HG02884 (cell line): ENCODE measurements around the gene EIF3B.
"Not testable (repeated sequence)": the region's sequence is repeated elsewhere in the genome, so short reads cannot be mapped to it uniquely, and the experiment has no call there.

Experiments
- ATAC-seq: cut with Tn5 transposase; IDR thresholded peaks from one replicate; pipeline ENCODE4 v1.9.1; 2021; ENCODE audit warnings: mild to moderate bottlenecking, moderate library complexity; ENCODE audit not compliant: unreplicated experiment

The EIF3B gene

DNA sequence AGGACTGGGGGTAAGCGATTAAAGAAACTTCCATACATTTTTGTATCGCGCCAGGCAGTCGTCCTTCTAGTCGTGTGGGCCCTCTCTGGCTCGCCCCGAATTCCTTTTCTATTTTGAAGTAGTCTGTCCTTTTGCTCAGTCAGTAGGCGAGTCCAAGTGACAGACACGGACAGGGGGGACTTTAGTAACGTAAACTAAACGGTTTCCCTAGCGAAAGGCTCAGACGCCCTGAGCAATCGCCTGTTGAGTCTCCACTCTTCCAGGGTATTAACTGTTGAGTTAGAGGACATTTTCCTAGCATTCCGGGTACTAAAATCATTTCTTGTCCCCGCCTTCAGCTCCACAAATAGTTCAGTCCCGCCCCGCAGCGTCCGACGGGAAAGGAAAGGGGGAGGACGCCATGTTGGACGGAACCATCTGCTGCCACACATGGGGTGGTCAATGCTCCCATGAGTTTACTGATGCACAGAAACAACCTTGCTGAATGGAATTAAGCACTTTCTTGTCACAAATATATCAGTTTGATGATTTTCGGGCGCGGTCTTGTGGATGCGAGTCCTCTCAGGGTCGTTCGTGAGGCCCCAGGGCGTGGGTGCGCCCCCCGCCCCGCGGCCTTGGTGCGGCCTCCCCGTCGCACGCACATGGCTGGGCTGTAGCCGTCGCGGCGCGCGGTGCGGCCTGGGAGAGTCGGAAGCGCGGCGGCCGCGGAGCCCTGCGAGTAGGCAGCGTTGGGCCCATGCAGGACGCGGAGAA, at the start of gene EIF3B:
EIF3B (plus strand) TSS at position 642 of the 753 bp plus-strand sequence; CDS start at position 737, 95 bp downstream.
- ATAC-seq: peak; percentile 72

DNA sequence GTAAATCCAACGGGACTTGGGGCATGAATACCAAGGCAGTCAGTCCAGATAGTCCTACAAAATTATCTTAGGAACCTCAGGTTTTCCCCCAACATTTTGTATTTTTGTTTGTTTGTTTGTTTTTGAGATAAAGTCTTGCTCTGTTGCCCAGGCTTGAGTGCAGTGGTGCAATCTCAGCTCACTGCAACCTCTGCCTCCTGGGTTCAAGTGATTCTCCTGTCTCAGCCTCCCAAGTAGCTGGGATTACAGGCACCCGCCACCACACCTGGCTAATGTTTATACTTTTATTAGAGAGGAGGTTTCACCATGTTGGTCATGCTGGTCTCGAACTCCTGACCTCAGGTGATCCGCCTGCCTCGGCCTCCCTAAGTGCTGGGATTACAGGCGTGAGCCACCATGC, 49.4 kb upstream of the EIF3B start:
- not testable (repeated sequence) for ATAC-seq

DNA sequence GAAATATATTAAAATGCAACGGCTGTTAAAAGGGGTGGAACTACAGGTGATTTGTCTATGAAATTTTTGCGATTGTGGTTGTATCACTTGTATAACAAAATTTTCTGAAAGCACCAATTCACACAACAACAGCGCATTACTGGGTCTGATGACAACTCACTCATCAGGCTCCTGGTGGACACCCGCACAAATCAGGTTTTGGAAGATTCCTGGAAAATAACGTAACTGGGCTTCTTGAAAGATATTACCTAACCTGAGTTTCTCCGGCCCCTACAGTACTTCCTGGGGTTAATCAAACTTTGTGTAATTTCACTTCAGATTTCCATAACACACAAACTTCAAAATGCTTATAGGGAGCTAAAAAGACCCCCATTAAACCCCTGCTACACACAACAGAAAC, 47.9 kb upstream of the EIF3B start:
- no peak for ATAC-seq

DNA sequence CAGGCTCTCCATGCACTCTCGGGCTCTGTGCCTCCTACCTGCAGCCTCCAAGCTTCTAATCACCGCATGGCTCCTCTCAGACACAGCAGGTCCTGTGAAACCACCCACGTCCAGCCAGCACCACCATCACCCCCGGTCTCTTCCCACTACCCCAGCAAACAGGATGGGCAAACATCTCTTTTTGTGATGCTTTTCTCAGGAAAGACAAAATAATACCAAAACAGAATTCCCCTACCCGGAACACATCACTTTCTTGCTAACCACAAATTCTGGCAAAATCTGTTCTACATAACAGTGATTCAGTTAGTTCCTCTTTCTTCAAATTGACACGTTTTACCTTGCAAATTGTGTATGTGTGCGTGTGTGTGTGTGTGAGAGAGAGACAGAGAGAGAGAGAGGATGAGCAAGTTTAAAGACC, 46.9 kb upstream of the EIF3B start:
- peak; percentile 52 for ATAC-seq

DNA sequence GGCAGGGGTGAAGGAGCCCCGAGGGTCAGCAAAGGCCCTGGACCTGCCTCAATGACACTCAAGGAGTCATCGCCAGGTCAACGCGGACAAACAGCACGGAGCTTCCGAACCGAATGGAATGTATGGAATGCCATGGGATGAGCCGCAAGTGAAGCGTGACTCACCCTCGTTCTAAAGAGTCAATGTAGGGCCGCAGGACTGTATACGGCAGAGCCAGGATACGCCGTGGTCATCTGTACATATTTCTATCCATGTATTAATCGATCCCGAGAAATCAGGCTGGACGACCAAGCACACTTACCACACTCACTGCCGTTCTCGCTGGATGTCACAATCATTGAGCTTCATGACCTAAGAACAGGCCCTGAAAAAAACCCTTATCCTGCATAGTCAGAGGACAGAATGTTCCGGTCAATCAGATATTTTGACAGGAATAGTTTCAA, 44.7 kb upstream of the EIF3B start:
- no peak for ATAC-seq

DNA sequence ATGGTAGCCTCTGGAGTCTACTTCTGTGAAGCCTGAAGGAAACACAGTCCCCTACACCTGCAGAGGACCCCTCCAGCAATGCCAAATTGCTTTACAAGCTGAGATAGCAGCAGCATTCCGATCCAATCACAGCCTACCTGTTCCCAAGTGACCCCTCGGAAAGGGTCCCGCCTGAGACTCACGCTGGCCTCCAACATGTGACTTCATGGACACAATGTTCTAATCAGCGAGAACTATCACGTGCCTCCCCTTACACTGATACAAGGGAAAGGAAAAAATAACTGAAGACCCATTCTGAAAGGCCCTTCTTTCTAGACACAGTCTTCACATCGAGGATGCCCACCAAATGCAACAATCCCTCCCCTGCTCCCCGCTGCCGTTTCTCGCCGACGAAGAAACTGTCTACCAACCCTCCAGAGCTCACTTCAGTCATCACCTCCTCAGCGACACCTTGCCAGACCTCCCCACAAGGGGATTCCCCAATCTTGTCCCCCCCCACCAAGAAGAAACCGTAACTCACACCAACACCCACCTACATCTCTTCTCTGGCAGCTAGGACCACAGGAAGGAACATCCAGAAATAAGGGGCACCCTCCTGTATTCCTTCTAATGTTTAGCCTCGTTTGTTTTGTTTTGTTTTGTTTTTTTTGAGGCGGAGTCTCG, 42.2 kb upstream of the EIF3B start:
- ATAC-seq: no peak

DNA sequence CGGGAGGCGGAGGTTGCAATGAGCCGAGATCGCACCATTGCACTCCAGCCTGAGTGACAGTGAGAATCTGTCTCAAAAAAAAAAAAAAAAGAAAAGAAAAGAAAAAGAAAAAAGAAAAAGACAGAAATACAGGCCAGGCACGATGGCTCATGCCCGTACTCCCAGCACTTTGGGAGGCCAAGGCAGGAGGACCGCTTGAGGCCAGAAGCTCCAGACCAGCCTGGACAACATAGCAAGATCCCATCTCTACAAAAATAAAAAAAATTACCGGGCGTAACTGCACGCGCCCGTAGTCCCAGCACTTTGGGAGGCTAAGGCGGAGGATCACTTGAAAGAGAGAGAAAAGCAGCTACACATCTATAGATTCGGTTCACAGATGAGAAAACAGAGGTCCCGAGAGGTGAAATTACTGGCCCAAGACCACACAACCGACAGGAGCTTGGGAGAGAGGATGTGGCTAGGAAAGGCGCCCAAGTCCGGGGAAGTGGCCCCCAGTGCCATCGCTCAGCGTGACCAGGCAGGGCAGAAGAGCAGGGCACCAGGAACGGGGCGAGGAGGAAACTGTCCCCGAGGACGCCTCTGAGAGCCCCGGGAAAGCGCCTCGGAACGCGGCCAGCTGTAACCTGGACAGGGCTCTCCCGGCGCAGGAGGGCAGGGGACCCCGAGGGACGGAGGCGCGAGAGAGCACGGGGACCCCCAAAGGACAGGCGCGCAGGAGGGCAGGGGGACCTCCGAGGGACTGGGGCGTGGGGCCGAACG, 41.0 kb upstream of the EIF3B start:
- no peak for ATAC-seq

DNA sequence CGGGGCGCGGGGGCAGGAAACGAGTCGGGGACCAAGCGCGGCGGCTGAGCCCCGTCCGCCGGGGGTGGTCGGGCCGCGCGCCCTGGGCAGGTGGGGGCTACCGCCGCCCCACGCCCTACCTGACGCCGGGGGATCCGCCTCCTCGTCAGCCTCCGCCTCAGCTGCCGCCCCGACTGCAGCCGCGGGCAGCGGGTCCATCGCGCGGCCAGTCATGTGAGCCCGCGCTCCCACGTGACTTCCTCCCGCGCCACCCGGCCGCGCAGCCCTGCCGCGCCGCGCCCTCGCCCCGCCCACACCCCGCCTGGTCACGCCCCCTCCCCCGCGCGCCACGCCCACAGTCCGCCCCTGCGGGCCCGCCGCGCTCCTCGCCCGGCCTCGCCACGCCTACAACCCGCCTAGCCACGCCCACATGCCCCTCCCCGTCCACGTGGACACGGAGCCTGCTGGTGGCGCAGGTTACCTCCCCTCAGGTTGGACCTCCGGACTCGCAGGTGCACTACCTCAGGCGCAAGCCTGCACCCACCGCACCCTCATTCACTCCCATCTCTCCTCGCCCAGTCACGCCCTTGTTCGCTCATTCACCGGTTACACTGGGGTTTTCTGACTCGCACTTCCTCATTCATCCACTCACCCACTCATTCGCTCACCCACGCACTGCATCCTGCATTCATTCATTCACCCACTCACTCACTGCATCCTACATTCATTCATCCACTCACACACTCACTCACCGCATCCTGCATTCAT, 40.2 kb upstream of the EIF3B start, which contains the start of gene SNX8:
SNX8 (minus strand) TSS at position 233 of the 747 bp plus-strand sequence; CDS start at position 213, 20 bp downstream.
- peak; percentile 58 for ATAC-seq

DNA sequence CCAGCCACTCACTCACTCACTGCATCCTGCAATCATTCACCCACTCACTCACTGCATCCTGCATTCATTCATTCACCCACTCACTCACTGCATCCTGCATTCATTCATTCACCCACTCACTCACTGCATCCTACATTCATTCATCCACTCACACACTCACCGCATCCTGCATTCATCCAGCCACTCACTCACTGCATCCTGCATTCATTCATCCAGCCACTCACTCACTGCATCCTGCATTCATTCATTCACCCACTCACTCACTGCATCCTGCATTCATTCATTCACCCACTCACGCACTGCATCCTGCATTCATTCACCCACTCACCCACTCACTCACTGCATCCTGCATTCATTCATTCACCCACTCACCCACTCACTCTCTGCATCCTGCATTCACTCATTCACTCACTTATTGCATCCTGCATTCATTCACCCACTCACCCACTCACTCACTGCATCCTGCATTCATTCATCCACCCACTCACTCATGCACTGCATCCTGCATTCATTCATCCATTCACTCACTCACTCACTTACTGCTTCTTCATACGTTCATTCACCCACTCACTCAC, 39.6 kb upstream of the EIF3B start:
- not testable (repeated sequence) for ATAC-seq

DNA sequence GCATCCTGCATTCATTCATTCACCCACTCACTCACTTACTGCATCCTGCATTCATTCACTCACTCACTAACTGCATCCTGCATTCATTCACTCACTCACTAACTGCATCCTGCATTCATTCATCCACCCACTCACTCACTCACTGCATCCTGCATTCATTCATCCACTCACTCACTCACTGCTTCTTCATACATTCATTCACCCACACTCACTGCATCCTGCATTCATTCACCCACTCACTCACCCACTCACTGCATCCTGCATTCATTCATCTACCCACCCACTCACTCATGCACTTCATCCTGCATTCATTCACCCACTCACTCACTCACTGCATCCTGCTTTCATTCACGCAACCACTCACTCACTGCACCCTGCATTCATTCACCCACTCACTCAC, 38.8 kb upstream of the EIF3B start:
- ATAC-seq: no peak

DNA sequence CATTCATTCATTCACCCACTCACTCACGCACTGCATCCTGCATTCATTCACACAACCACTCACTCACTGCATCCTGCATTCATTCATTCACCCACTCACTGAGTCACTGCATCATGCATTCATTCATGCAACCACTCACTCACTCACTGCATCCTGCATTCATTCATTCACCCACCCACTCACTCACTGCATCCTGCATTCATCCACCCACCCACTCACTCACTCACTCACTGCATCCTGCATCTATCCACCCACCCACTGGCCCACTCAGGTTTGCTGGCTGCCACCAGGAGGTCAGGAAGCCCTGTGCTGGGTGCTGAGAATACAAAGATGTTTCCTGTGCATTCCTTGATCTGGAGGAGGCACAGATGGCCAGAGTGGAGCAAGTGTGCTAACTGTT, 38.0 kb upstream of the EIF3B start:
- ATAC-seq: no peak

DNA sequence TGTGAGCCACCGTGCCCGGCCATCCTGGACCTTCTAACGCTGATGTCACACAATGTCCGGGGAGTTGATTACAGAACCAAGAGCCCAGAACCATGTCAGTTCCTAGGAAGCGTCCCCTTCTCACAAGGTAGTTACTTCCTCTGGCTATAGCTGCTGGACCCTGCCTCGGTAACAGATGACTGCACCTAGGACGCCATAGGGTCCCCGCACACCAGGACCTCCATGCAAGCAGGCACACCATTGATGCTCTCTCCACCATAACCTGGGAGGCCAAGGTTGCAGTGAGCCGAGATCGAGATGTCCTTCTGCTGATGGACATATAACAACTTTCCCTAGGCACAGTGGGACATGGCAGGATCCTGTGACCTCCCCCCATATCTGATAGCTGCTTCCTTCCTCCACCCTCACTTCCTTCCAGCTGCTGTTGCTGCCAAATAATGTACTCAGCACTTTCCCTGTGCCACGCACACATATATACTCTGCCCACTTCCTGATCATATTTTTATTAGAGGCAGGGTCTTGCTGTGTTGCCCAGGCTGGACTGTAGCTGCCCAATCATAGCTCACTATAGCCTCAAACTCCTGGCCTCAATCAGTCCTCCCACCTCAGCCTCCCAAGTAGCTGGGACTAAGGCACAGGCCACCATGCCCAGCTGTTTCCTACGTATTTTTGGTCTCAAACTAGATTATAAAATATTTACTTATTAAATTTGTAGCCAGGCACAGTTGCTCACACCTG, 36.9 kb upstream of the EIF3B start:
- no peak for ATAC-seq

DNA sequence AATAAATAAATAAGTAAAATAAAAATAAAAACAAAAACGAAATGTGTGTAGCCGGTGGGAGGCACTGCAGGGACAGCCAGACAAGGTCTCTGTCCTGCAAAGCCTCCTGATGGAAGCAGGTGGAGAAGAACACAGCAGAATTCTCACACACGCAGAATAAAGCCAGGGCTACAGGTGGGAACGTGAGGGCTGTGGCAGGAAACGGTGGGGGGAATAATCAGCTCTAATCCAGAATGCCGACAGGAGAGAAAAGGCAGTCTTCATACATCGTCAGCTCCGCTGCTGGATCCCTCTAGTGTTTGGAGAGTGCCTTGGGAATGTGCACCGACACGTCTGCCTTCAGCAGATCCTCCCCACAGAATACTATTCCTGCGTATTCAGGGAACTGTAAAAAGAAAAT, 33.6 kb upstream of the EIF3B start:
- ATAC-seq: no peak

DNA sequence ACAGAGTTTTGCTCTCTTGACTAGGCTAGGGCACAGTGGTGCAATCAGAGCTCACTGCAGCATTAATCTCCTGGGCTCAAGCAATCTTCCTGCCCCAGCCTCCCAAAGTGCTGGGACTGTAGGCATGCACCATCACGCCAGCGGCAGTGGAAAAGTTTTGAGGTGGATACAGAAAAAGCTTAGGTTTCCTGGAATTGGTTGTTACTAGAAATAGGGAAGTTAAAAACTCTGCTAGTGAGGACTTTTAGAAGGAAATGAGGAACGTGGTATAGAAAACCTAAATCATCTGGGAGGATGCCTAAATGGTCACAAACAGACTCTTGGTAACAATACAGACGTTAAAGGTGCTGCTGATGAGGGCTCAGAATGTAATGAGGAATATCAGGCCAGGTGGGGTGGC, 29.5 kb upstream of the EIF3B start:
- ATAC-seq: no peak

DNA sequence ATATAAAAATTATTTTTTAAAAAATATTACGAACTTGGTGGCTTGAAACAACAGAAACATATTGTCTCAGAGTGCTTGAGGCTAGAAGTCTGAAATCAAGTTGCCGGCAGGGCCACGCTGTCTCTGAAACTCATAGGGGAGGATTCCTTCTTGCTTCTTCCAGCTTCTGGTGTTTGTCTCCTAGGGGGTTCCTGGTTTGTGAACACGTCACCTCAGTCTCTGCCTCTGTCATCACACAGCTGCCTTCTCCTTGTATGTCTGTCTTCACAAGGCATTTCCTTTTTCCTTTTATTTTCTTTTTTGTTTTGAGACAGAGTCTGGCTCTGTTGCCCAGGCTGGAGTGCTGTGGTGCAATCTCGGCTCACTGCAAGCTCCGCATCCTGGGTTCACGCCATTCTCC, 27.7 kb upstream of the EIF3B start:
- no peak for ATAC-seq

DNA sequence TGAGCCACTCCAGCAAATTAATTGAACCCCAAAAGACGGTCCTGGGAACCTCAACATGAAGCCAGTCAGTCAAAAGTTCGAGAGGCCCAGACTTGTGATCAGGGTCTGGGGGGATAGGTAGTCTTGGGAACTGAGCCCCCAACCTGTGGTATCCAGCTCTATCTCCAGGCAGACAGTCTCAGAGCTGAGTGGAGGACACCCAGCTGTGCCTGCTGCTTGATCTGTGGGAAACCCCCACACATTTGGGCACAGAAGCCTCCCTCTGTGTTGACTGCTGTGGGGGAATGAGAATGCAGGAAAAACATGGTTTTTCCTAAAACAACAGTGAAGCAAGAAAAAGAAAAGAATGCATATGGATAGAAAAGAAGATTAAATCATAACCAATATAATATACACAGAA, 24.1 kb upstream of the EIF3B start:
- no peak for ATAC-seq

DNA sequence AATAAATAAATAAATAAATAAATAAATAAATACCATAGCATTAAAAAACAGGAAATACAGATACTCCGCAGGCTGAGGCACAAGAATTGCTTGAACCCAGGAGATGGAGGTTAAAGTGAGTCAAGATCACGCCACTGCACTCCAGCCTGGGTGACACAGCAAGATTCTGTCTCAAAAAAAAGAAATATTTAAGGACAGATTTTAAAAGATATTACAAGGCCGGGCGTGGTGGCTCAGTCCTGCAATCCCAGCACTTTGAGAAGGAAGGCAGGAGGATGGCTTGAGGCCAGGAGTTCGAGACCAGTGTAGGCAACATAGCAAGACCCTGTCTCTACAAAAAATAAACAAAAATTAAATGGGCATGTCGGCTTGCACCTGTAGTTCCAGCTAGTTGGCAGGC, 22.9 kb upstream of the EIF3B start:
- no peak for ATAC-seq

DNA sequence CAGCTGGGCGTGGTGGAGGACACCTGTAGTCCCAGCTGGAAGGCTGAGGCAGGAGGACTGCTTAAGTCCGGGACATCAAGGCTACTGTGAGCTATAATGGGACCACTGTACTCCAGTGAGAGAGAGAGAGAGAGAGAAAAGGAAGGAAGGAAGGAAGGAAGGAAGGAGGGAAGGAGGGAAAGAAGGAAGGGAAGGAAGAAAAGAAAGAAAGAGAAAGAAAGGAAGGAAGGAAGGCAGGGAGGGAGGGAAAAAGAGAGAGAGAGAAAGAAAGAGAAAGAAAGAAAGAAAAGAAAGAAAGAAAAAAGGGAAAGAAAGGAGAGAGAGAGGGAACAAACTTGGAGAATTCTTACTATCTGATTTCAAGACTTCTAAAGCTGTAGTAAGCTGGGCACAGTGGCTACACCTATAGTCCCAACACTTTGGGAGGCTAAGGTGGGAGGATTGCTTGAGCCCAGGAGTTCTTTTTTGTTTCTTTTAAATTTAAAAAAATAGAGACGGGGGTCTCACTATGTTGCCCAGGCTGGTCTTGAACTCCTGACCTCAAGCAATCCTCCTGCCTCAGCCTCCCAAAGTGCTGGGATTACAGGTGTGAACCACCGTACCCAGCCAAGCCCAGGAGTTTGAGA, 21.9 kb upstream of the EIF3B start:
- ATAC-seq: not testable (repeated sequence)

DNA sequence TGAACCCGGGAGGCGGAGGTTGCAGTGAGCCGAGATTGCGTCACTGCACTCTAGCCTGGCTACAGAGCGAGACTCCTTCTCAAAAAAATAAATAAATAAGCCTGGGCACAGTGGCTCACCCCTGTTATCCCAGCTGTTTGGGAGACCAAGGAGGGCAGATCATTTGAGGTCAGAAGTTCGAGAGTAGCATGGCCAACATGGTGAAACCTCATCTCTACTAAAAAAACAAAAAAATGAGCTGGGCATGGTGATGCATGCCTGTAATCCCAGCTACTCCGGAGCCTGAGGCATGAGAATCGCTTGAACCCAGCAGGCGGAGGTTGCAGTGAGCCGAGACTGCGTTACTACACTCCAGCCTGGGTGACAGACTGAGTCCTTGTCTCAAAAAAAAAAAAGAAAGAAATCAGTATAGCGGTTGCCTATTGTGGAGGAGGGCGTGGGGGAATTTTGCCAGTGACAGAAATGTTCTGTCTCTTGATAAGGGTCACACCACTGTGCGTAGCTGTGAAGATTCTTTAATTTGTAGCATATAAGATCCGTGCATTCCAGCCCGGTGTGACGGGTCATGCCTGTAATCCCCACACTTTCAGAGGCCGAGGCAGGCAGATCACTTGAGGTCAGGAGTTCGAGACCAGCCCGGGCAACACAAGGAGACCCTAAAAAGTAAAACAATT, 17.9 kb upstream of the EIF3B start:
- no peak for ATAC-seq
